ENCODE data around the gene BRD8. TPM values are rescaled to one million over a fixed set of nuclear protein-coding genes. Genes with fewer than 3 reads are reported as not detected.
"Not testable (repeated sequence)": the region's sequence is repeated elsewhere in the genome, so short reads cannot be mapped to it uniquely, and the experiment has no call there.

Gene BRD8
- total RNA-seq, 6 experiments from 2014 or later, result 42.8 to 50.2 (median 45.2) TPM

- Mint-ChIP-seq H3K4me1 (ENCODE audit: low read depth) (peaks cover 5% of the 10 kb centered on the region; the same call in 1 of the 2 replicates), H3K27me3 (ENCODE audit: insufficient read depth) (peaks cover 3% of the 10 kb centered on the region)
Observed at GRCh38 chr5:138216799-138217198, 38.4 kb upstream of the BRD8 start.

GRCh38 chr5:138213161-138214029, 35.0 kb upstream of the BRD8 start, which contains the start of gene CDC23:
Gene CDC23 (minus strand): TSS chr5:138213323. CDS start chr5:138213312, 11 bp downstream.
- H3K4me1 Mint-ChIP-seq (ENCODE audit: low read depth), result peaks cover 10% of the 10 kb centered on the region
- H3K27ac Mint-ChIP-seq, result peak within 1 kb of the TSS; percentile 95
- H3K4me3 Mint-ChIP-seq, result peak within 1 kb of the TSS; percentile 99

More at GRCh38 chr5:138216799-138217198, 38.4 kb upstream of the BRD8 start:
- H3K27ac Mint-ChIP-seq, result no peak overlapping the region
- H3K4me3 Mint-ChIP-seq, result no peak overlapping the region
- H3K9me3 Mint-ChIP-seq, result no peaks in the 10 kb centered on the region
- TF ChIP-seq CTCF (IDR thresholded peaks at IDR 0.05), result no peak
- H3K36me3 Mint-ChIP-seq (ENCODE audit: low read depth), result peaks cover 6% of the 10 kb centered on the region
- no peak for DNase-seq

GRCh38 chr5:138212828-138213160, 34.4 kb upstream of the BRD8 start:
- TF ChIP-seq CTCF (IDR thresholded peaks at IDR 0.05), result no peak
- Mint-ChIP-seq H3K27me3 (ENCODE audit: insufficient read depth) (peaks cover 3% of the 10 kb centered on the region; the same call in 1 of the 2 replicates), H3K9me3 (no peaks in the 10 kb centered on the region), H3K4me1 (ENCODE audit: low read depth) (peaks cover 10% of the 10 kb centered on the region), H3K27ac (peak overlapping the region; percentile 95), H3K36me3 (ENCODE audit: low read depth) (peaks cover 10% of the 10 kb centered on the region), H3K4me3 (peak overlapping the region; percentile 99)
- DNase-seq, result peak; percentile 0

More at GRCh38 chr5:138213161-138214029, 35.0 kb upstream of the BRD8 start, which contains the start of gene CDC23:
- 0 out of 2 replicates have a peak, but pooled peaks have one; percentile 8 for TF ChIP-seq CTCF (IDR thresholded peaks at IDR 0.05)
- Mint-ChIP-seq H3K27me3 (ENCODE audit: insufficient read depth) (peaks cover 3% of the 10 kb centered on the region; the same call in 1 of the 2 replicates), H3K36me3 (ENCODE audit: low read depth) (peaks cover 10% of the 10 kb centered on the region), H3K9me3 (no peaks in the 10 kb centered on the region)
- DNase-seq, result peak; percentile 99

- Mint-ChIP-seq H3K4me3 (no peak overlapping the region), H3K27me3 (ENCODE audit: insufficient read depth) (peaks cover 3% of the 10 kb centered on the region; the same call in 1 of the 2 replicates), H3K27ac (no peak overlapping the region), H3K36me3 (ENCODE audit: low read depth) (peaks cover 10% of the 10 kb centered on the region), H3K4me1 (ENCODE audit: low read depth) (peaks cover 10% of the 10 kb centered on the region), H3K9me3 (no peaks in the 10 kb centered on the region)
- no peak for TF ChIP-seq CTCF (IDR thresholded peaks at IDR 0.05)
- no peak for DNase-seq
Observed at GRCh38 chr5:138210985-138211384, 32.6 kb upstream of the BRD8 start.

GRCh38 chr5:138193859-138194258, 15.4 kb upstream of the BRD8 start:
- not testable (repeated sequence) for H3K36me3 Mint-ChIP-seq (ENCODE audit: low read depth); H3K27ac Mint-ChIP-seq; H3K9me3 Mint-ChIP-seq; H3K4me1 Mint-ChIP-seq (ENCODE audit: low read depth); DNase-seq; H3K27me3 Mint-ChIP-seq (ENCODE audit: insufficient read depth); H3K4me3 Mint-ChIP-seq

- no peak for DNase-seq
- Mint-ChIP-seq H3K27ac (no peak overlapping the region), H3K36me3 (ENCODE audit: low read depth) (peaks cover 5% of the 10 kb centered on the region; the same call in 1 of the 2 replicates), H3K4me1 (ENCODE audit: low read depth) (no peaks in the 10 kb centered on the region), H3K4me3 (no peak overlapping the region), H3K9me3 (no peaks in the 10 kb centered on the region), H3K27me3 (ENCODE audit: insufficient read depth) (peaks cover 2% of the 10 kb centered on the region; the same call in 1 of the 2 replicates)
- TF ChIP-seq CTCF (IDR thresholded peaks at IDR 0.05), result no peak
Observed at GRCh38 chr5:138192826-138193225, 14.4 kb upstream of the BRD8 start.
